Measurements from ENCODE around the gene SYPL1.
"Not testable (repeated sequence)": the region's sequence is repeated elsewhere in the genome, so short reads cannot be mapped to it uniquely, and the experiment has no call there.

SYPL1 gene

GRCh38 chr7:106112118-106112971 is at the start of gene SYPL1:
SYPL1 (minus strand) TSS chr7:106112312; CDS start chr7:106112208, 104 bp downstream.
- DNase-seq, result peak; percentile 66

- DNase-seq, result no peak
Measured at GRCh38 chr7:106155027-106155426, 42.9 kb upstream of the SYPL1 start.

GRCh38 chr7:106153891-106154449 is 41.9 kb upstream of the SYPL1 start:
- peak; percentile 62 for DNase-seq

- DNase-seq, result no peak
Measured at GRCh38 chr7:106152313-106152665, 40.2 kb upstream of the SYPL1 start.

GRCh38 chr7:106151459-106152312 is 39.6 kb upstream of the SYPL1 start:
- DNase-seq, result no peak

- no peak for DNase-seq
Measured at GRCh38 chr7:106143711-106144337, 31.7 kb upstream of the SYPL1 start.

- no peak for DNase-seq
Measured at GRCh38 chr7:106142136-106142535, 30.0 kb upstream of the SYPL1 start.

- no peak for DNase-seq
Measured at GRCh38 chr7:106140406-106141173, 28.5 kb upstream of the SYPL1 start.

- DNase-seq, result no peak
Measured at GRCh38 chr7:106139265-106140251, 27.4 kb upstream of the SYPL1 start.

- no peak for DNase-seq
Measured at GRCh38 chr7:106138776-106139175, 26.7 kb upstream of the SYPL1 start.

- DNase-seq, result not testable (repeated sequence)
Measured at GRCh38 chr7:106138181-106138580, 26.1 kb upstream of the SYPL1 start.

- DNase-seq, result no peak
Measured at GRCh38 chr7:106134241-106134640, 22.1 kb upstream of the SYPL1 start.

GRCh38 chr7:106129291-106129690 is 17.2 kb upstream of the SYPL1 start:
- DNase-seq, result no peak

GRCh38 chr7:106128836-106129235 is 16.7 kb upstream of the SYPL1 start:
- no peak for DNase-seq

GRCh38 chr7:106127984-106128780 is 16.1 kb upstream of the SYPL1 start:
- DNase-seq, result no peak

GRCh38 chr7:106126170-106126938 is 14.2 kb upstream of the SYPL1 start:
- peak; percentile 27 for DNase-seq

- DNase-seq, result no peak
Measured at GRCh38 chr7:106125417-106125816, 13.3 kb upstream of the SYPL1 start.

GRCh38 chr7:106124186-106124585 is 12.1 kb upstream of the SYPL1 start:
- no peak for DNase-seq

- no peak for DNase-seq
Measured at GRCh38 chr7:106122713-106123112, 10.6 kb upstream of the SYPL1 start.
